Epithelial cell of prostate (primary cell): ENCODE measurements around the gene ASB12.

ENCODE experiments used
- DNase-seq: peaks from one replicate; pipeline ENCODE4 v3.0.0-alpha.2; 2011; ENCODE audit warnings: low read depth, low spot score
- H3K27ac ChIP-seq: fragments of 450-650 bp; 2 replicates; pipeline ENCODE4 v1.5.1; 2017; ENCODE audit warnings: mild to moderate bottlenecking

ASB12 gene

DNA sequence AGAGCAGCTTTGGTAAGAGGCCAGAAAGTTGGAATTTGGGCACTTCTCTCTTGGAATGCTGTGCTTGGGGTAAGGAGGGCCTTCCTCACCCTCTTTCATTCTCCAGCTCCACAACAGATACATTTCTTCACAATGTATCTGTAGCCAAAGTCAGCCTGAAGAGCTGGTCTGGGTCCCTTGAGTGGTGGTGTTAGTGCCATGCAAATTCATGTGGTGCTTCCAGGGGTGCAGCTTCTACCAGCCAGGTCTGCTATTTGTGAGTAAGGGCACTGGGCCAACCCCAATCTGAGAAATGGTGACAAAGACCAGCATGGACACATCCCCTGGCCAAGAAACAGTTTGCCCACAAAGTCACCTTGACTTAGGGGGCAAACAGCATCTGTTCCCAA, 42.7 kb downstream of the ASB12 start:
- DNase-seq, result no peak
- no peak overlapping the region for H3K27ac ChIP-seq

- H3K27ac ChIP-seq, result no peak overlapping the region
- no peak for DNase-seq
Measured at GRCh38 chrX:64186974-64187761, 43.2 kb downstream of the ASB12 start.

DNA sequence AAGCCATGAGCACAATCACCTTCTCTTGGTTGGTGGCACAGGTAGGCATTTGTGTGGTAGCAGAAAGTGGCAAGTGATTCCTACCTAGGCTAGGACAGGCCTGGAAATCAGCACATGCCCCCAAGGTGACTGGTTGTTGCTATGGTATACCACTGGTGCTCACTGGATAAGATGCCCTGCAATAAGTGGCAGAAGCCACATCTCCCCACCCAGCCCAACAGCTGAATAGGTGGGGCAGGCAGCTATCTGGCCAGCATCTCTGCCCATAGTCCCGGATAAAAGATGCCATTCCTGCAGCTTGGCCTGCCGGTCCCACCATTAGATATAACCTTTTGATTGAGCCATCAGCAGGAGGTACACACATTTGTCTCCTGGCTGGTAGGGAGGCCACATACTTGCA, 46.0 kb downstream of the ASB12 start:
- DNase-seq, result no peak
- no peak overlapping the region for H3K27ac ChIP-seq

GRCh38 chrX:64182208-64182607, 48.2 kb downstream of the ASB12 start:
- no peak overlapping the region for H3K27ac ChIP-seq
- no peak for DNase-seq

DNA sequence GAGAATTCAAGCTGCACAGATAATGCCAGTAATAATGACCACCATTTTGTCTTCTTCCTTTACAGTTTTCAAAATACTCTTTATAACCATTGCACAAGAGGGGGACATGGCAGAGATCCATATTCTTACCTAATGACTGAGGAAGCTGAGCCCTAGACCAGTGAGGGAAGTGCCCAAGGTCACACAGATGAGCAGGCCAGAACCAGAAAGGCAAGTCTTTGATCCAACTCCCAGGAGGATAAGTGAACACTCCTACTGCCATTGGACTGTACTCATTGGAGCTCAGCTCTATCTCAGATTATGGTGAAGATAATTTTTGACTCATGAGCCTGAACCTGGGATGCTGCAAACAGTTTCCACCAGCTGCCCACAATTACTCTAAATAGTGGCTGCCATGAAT, 53.5 kb downstream of the ASB12 start:
- no peak overlapping the region for H3K27ac ChIP-seq
- DNase-seq, result no peak
